ENCODE results near the gene AKAP10.

DNA sequence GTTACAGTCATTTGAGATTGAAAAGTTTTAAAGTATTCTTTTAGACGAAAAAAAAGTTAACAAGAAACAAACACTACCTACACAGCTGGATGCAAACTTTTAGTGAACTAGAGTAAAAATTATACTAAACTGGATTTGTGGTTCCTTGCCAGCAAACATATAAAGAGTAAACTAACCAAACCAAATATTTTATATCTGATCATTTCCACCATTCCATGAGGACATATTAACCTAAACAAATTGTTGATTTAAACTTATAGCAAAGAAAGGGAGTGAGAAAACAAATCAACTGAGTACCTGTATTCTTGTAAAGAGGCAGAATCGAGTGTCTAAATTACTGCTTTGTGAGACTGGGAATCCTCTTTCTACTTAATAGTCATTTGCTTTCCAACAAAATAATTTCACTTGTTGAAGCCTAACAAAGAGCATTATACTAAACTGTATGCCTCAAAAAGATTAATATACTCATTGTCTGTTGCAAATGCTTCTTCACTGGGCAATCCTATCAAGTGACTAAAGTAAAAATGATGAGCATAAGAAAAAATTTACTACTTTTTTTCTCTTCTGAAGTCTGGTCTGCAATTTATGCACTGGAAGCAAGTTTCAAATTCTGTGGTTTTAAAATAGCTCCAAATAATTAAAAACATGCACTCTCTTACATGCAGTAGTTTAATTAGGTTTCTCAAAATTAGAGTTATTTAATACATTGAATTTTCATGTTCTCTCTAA is 37.5 kb downstream of the AKAP10 start:
- TF ChIP-seq, protein P1, sequence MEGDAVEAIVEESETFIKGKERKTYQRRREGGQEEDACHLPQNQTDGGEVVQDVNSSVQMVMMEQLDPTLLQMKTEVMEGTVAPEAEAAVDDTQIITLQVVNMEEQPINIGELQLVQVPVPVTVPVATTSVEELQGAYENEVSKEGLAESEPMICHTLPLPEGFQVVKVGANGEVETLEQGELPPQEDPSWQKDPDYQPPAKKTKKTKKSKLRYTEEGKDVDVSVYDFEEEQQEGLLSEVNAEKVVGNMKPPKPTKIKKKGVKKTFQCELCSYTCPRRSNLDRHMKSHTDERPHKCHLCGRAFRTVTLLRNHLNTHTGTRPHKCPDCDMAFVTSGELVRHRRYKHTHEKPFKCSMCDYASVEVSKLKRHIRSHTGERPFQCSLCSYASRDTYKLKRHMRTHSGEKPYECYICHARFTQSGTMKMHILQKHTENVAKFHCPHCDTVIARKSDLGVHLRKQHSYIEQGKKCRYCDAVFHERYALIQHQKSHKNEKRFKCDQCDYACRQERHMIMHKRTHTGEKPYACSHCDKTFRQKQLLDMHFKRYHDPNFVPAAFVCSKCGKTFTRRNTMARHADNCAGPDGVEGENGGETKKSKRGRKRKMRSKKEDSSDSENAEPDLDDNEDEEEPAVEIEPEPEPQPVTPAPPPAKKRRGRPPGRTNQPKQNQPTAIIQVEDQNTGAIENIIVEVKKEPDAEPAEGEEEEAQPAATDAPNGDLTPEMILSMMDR (IDR thresholded peaks at IDR 0.05; ENCODE audit: low read depth, low read length) = no peak
- TF ChIP-seq EZH2phosphoT487 (IDR thresholded peaks at IDR 0.05; ENCODE audit: low read depth) = no peak
